NCI-H1105 (cell line): ENCODE measurements around the gene TSHZ2.

Source experiments
- DNase-seq: peaks from one replicate; lab custom pipeline; 2025; lab: John Stamatoyannopoulos, UW

Gene TSHZ2

GRCh38 chr20:53245574-53245973 is 273.4 kb downstream of the TSHZ2 start:
- no peak for DNase-seq

GRCh38 chr20:53247468-53248103 is 275.4 kb downstream of the TSHZ2 start:
- no peak for DNase-seq

- DNase-seq = no peak
These were observed 278.3 kb downstream of the TSHZ2 start for GRCh38 chr20:53250456-53250855.

- no peak for DNase-seq
These were observed 279.8 kb downstream of the TSHZ2 start for GRCh38 chr20:53252002-53252401.

GRCh38 chr20:53253668-53254067 is 281.5 kb downstream of the TSHZ2 start:
- no peak for DNase-seq

- no peak for DNase-seq
These were observed 283.0 kb downstream of the TSHZ2 start for GRCh38 chr20:53255102-53255710.

GRCh38 chr20:53258741-53259140 is 286.6 kb downstream of the TSHZ2 start:
- no peak for DNase-seq

- no peak for DNase-seq
These were observed 288.0 kb downstream of the TSHZ2 start for GRCh38 chr20:53260168-53260567.

- DNase-seq = no peak
These were observed 288.4 kb downstream of the TSHZ2 start for GRCh38 chr20:53260591-53260990.

GRCh38 chr20:53262365-53262764 is 290.2 kb downstream of the TSHZ2 start:
- DNase-seq = no peak

- no peak for DNase-seq
These were observed 291.6 kb downstream of the TSHZ2 start for GRCh38 chr20:53263554-53264438.

GRCh38 chr20:53264604-53265003 is 292.4 kb downstream of the TSHZ2 start:
- no peak for DNase-seq

- DNase-seq = no peak
These were observed 293.2 kb downstream of the TSHZ2 start for GRCh38 chr20:53265304-53265875.

- no peak for DNase-seq
These were observed 297.2 kb downstream of the TSHZ2 start for GRCh38 chr20:53269380-53269779.

- DNase-seq = no peak
These were observed 298.7 kb downstream of the TSHZ2 start for GRCh38 chr20:53270792-53271375.

GRCh38 chr20:53274365-53274764 is 302.2 kb downstream of the TSHZ2 start:
- DNase-seq = no peak

GRCh38 chr20:53274807-53275206 is 302.6 kb downstream of the TSHZ2 start:
- no peak for DNase-seq

GRCh38 chr20:53276143-53276542 is 304.0 kb downstream of the TSHZ2 start:
- no peak for DNase-seq

GRCh38 chr20:53278555-53278954 is 306.4 kb downstream of the TSHZ2 start:
- DNase-seq = no peak

- DNase-seq = no peak
These were observed 307.6 kb downstream of the TSHZ2 start for GRCh38 chr20:53279735-53280134.

GRCh38 chr20:53281557-53282117 is 309.5 kb downstream of the TSHZ2 start:
- DNase-seq = no peak
